ENCODE measurements around the gene ARL2BP.
"Not testable (repeated sequence)": the region's sequence is repeated elsewhere in the genome, so short reads cannot be mapped to it uniquely, and the experiment has no call there.

The ARL2BP gene

DNA sequence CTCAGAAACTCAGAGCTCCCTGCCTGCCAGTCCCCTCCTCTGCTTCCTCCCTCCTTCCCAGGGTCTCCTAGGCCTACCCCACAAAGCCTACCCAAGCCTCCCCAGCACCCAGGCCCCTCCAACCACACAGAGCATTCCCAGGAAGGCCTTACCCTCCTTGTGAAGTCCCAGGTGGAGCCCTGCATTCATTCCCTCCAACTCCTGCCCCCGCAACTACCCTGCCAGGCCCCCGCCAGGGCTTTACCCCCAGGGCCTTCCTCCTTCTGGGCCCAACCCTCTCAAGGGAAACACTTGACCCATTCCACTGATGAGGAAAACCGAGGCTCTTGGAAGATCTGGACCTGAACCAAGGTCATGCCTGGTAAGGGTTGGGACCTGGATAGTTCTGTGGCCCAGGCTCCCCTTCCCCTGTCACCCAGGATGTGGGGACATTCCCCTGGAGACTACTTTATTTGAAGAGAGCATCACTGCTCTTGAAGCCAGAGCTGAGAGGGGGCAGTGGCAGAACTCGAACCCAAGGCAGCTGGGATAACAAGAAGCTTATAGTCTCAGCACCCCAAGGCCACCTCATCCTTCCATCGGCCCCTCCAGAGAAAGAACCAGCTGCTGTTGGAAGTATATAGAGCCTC, 26.9 kb downstream of the ARL2BP start:
- TF ChIP-seq, protein P1, sequence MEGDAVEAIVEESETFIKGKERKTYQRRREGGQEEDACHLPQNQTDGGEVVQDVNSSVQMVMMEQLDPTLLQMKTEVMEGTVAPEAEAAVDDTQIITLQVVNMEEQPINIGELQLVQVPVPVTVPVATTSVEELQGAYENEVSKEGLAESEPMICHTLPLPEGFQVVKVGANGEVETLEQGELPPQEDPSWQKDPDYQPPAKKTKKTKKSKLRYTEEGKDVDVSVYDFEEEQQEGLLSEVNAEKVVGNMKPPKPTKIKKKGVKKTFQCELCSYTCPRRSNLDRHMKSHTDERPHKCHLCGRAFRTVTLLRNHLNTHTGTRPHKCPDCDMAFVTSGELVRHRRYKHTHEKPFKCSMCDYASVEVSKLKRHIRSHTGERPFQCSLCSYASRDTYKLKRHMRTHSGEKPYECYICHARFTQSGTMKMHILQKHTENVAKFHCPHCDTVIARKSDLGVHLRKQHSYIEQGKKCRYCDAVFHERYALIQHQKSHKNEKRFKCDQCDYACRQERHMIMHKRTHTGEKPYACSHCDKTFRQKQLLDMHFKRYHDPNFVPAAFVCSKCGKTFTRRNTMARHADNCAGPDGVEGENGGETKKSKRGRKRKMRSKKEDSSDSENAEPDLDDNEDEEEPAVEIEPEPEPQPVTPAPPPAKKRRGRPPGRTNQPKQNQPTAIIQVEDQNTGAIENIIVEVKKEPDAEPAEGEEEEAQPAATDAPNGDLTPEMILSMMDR (IDR thresholded peaks at IDR 0.05; ENCODE audit: insufficient read depth, low read length, poor library complexity, severe bottlenecking) = no peak
- no peaks in the 10 kb centered on the region for H3K27me3 ChIP-seq (replicated peaks; ENCODE audit: control insufficient read depth, insufficient read depth, low read length)
- no peaks in the 10 kb centered on the region for H3K36me3 ChIP-seq (ENCODE audit: control insufficient read depth, insufficient read depth, low read length)
- H3K4me3 ChIP-seq (replicated peaks; ENCODE audit: low read depth, low read length) = no peak overlapping the region
- DNase-seq (ENCODE audit: extremely low read depth, insufficient read length) = no peak

DNA sequence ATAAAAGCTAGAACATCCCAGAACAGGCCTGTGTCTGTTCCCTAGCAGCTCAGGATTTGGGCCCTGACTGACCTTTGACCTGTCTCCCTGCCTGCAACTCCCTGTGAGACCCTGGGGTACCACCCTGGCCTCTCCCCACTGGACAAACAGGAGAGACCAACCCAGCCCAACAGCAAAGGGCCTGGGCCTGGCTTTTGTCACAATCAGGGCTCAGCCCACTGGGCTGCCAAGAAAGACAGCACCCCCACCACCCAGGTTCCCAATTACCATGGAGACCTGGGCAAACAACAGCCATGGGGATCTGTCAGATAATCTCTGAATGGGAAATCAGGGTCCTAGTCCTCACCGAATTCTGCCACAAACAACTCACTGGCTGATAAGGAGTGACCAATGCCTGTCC, 28.3 kb downstream of the ARL2BP start:
- no peaks in the 10 kb centered on the region for H3K27me3 ChIP-seq (replicated peaks; ENCODE audit: control insufficient read depth, insufficient read depth, low read length)
- no peak overlapping the region for H3K4me3 ChIP-seq (replicated peaks; ENCODE audit: low read depth, low read length)
- TF ChIP-seq, protein P1 (IDR thresholded peaks at IDR 0.05; ENCODE audit: insufficient read depth, low read length, poor library complexity, severe bottlenecking) = no peak
- DNase-seq (ENCODE audit: extremely low read depth, insufficient read length) = no peak
- no peaks in the 10 kb centered on the region for H3K36me3 ChIP-seq (ENCODE audit: control insufficient read depth, insufficient read depth, low read length)

DNA sequence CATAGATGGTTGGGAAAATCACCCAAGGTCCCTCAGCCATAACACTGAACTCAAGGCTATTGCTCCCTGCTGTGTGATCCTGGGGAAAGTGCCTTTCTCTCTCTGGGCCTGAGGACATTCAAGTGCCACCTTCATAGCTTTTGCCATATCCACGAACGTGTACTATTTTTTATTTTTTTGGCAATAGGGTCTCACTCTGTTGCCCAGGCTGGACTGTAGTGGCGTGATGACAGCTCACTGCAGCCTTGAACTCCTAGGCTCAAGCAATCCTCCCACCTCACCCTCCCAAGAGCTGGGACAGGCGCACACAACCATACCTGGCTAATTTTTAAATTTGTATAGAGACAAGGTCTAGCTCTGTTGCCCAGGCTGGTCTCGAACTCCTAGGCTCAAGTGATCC, 28.8 kb downstream of the ARL2BP start:
- H3K4me3 ChIP-seq (replicated peaks; ENCODE audit: low read depth, low read length) = no peak overlapping the region
- no peaks in the 10 kb centered on the region for H3K36me3 ChIP-seq (ENCODE audit: control insufficient read depth, insufficient read depth, low read length)
- no peak for DNase-seq (ENCODE audit: extremely low read depth, insufficient read length)
- TF ChIP-seq, protein P1 (IDR thresholded peaks at IDR 0.05; ENCODE audit: insufficient read depth, low read length, poor library complexity, severe bottlenecking) = no peak
- H3K27me3 ChIP-seq (replicated peaks; ENCODE audit: control insufficient read depth, insufficient read depth, low read length) = no peaks in the 10 kb centered on the region

DNA sequence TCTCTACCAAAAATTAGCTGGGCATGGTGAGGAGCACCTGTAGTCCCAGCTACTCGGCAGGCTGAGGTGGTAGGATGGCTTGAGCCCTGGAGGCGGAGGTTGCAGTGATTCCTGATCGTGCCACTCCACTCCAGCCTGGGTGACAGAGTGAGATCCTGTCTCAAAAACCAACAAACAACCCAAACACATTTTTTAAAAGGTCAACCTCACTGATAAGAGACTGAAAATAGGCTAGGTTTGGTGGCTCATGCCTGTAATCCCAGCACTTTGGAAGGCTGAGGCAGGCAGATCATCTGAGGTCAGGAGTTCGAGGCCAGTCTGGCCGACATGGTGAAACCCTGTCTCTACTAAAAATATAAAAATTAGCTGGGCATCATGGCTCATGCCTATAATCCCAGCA, 30.9 kb downstream of the ARL2BP start:
- H3K27me3 ChIP-seq (replicated peaks; ENCODE audit: control insufficient read depth, insufficient read depth, low read length); DNase-seq (ENCODE audit: extremely low read depth, insufficient read length); H3K4me3 ChIP-seq (replicated peaks; ENCODE audit: low read depth, low read length); H3K36me3 ChIP-seq (ENCODE audit: control insufficient read depth, insufficient read depth, low read length): not testable (repeated sequence)

DNA sequence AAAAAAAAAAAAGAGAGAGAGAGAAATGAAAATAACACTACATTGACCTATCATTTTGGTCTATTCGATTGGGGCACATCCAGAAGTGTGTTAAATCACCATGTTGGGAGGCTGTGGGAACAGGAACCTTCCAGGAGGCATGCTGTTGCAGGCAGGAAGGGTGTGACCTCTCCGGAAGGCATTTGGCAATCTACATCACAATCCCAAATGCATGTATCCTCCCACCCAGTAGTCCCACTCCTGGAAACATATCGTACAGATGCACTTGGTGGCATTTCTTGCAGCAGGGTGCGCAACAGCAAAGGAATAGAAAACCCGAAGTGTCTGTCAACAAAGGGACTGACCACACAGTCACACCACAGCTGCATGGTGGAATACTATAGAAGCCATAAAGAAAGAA, 31.5 kb downstream of the ARL2BP start:
- no peak for DNase-seq (ENCODE audit: extremely low read depth, insufficient read length)
- H3K4me3 ChIP-seq (replicated peaks; ENCODE audit: low read depth, low read length) = no peak overlapping the region
- no peaks in the 10 kb centered on the region for H3K27me3 ChIP-seq (replicated peaks; ENCODE audit: control insufficient read depth, insufficient read depth, low read length)
- no peaks in the 10 kb centered on the region for H3K36me3 ChIP-seq (ENCODE audit: control insufficient read depth, insufficient read depth, low read length)
- TF ChIP-seq, protein P1 (IDR thresholded peaks at IDR 0.05; ENCODE audit: insufficient read depth, low read length, poor library complexity, severe bottlenecking) = no peak

DNA sequence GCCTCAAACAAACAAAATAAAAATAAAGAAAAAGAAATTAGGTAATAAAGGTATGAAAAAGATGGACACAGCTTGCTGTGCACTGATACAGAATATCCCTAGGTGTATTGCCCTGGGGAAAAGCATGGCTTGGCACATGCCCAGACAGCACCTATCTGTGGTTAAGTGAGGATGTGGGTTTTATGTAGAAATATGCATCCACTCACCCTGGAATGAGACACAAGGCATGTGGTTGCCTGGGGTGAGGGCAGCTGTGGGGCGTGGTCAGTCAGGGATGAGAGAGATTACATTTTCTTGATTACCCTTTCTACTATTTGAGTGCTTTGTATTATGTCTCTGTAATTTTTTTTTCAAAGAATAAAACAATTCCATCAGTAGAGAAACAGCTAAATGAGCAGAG, 32.5 kb downstream of the ARL2BP start:
- Histone ChIP-seq H3K36me3 (ENCODE audit: control insufficient read depth, insufficient read depth, low read length) (no peaks in the 10 kb centered on the region), H3K4me3 (replicated peaks; ENCODE audit: low read depth, low read length) (no peak overlapping the region), H3K27me3 (replicated peaks; ENCODE audit: control insufficient read depth, insufficient read depth, low read length) (no peaks in the 10 kb centered on the region)
- TF ChIP-seq, protein P1 (IDR thresholded peaks at IDR 0.05; ENCODE audit: insufficient read depth, low read length, poor library complexity, severe bottlenecking) = no peak
- no peak for DNase-seq (ENCODE audit: extremely low read depth, insufficient read length)
